ENCODE measurements around the gene TXNRD2.

The TXNRD2 gene

DNA sequence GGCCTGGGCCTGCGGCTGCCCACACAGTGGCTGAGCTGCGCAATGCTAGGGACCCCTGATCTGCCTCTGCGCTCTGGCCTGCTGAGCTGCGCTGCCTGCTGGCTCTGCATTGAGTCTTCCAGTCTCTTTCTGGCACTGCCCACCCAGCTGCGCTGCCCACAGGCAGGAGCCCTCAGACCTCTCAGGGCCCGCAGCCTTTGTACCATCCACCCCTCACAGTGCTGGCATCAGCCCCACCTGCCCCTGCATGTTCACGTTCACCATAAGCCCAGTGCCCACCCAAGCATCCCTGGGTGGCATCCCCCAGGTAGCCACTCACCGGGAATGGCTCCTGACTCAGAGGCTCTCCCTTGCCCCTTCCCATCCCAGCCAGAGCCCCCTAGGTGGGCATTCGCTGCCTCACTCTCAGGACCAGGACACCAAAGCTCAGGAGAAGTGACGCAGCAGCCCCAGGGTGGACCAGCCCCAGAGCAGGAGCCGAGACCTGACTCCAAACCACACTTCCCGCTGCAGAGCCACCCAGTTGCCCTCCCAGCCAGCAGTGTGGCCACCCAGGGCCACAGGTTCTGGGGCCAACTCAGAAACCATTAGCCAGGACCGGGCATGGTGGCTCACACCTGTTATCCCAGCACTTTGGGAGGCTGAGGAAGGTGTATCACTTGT, 21.8 kb downstream of the TXNRD2 start:
- no peak overlapping the region for H3K27ac ChIP-seq (ENCODE audit: low read length)
- ATAC-seq (ENCODE audit: insufficient read depth, low read depth) (no peak), DNase-seq (no peak)
- H3K36me3 ChIP-seq (ENCODE audit: insufficient read depth, low read length), result peaks cover 31% of the 10 kb centered on the region
- H3K4me3 ChIP-seq (ENCODE audit: low read depth in 1 of 2, low read length in 2 of 2), result no peak overlapping the region
- H2AFZ ChIP-seq (ENCODE audit: low read depth, low read length), result no peak overlapping the region
- no peaks in the 10 kb centered on the region for H3K79me2 ChIP-seq (ENCODE audit: insufficient read depth, low read length)
- no peak overlapping the region for H3K9ac ChIP-seq (ENCODE audit: low read depth, low read length)
- H3K9me3 ChIP-seq (ENCODE audit: insufficient read depth, low read length, severe bottlenecking), result no peaks in the 10 kb centered on the region
- H4K20me1 ChIP-seq (ENCODE audit: insufficient read depth, low read length), result no peaks in the 10 kb centered on the region; the same call in 1 of the 2 replicates
- no peak for TF ChIP-seq EZH2 (IDR thresholded peaks at IDR 0.05; ENCODE audit: borderline replicate concordance, low read depth, low read length, severe bottlenecking)
- no peaks in the 10 kb centered on the region for H3K27me3 ChIP-seq (ENCODE audit: insufficient read depth, low read length, poor library complexity)
- no peak overlapping the region for H3K4me2 ChIP-seq (ENCODE audit: insufficient read depth, low read length)
- H3K4me1 ChIP-seq (ENCODE audit: insufficient read depth, low read length), result no peaks in the 10 kb centered on the region

DNA sequence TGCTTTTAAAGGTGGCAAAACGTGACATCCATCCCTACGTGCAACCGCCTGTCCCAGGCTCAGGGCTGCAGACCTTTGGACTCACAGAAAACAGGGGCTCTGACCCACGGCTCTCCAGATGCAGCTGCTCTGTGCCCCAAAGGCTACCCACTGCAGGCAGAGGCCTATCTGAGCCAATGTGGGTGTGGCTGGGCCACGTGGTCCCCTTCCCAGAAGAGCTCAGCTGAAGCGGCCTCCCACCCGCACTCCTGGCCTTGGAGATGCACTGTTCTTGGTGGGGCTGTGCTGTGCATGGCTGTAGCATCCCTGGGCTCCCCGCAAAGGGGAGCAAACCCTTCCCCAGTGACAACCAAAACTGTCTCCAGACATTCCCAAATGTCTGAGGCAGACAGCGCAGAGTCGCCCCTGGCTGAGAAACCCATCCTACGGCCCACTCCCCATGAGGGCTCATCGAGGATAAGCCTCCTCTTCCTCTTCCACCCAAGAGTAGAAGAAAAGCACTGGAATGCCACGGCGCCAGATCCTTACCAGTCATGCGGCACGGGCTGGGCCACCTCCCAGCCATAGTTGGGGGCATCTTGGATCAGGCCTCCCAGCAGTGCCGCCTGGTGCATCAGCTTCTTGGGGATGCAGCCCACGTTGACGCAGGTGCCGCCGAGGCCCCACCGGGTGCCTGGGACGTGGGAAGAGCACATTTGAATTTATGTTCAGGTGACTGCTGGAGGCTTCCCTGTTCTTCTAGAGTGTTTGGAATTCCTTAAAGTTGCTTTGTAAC, 23.1 kb downstream of the TXNRD2 start:
- Histone ChIP-seq H3K4me2 (ENCODE audit: insufficient read depth, low read length) (no peak overlapping the region), H3K9ac (ENCODE audit: low read depth, low read length) (no peak overlapping the region), H3K36me3 (ENCODE audit: insufficient read depth, low read length) (peaks cover 44% of the 10 kb centered on the region), H2AFZ (ENCODE audit: low read depth, low read length) (no peak overlapping the region), H3K27me3 (ENCODE audit: insufficient read depth, low read length, poor library complexity) (no peaks in the 10 kb centered on the region), H3K4me3 (ENCODE audit: low read depth in 1 of 2, low read length in 2 of 2) (no peak overlapping the region), H4K20me1 (ENCODE audit: insufficient read depth, low read length) (no peaks in the 10 kb centered on the region; the same call in 1 of the 2 replicates), H3K27ac (ENCODE audit: low read length) (no peak overlapping the region), H3K79me2 (ENCODE audit: insufficient read depth, low read length) (no peaks in the 10 kb centered on the region), H3K9me3 (ENCODE audit: insufficient read depth, low read length, severe bottlenecking) (no peaks in the 10 kb centered on the region), H3K4me1 (ENCODE audit: insufficient read depth, low read length) (no peaks in the 10 kb centered on the region)
- no peak for TF ChIP-seq EZH2 (IDR thresholded peaks at IDR 0.05; ENCODE audit: borderline replicate concordance, low read depth, low read length, severe bottlenecking)
- TF ChIP-seq, protein P1, sequence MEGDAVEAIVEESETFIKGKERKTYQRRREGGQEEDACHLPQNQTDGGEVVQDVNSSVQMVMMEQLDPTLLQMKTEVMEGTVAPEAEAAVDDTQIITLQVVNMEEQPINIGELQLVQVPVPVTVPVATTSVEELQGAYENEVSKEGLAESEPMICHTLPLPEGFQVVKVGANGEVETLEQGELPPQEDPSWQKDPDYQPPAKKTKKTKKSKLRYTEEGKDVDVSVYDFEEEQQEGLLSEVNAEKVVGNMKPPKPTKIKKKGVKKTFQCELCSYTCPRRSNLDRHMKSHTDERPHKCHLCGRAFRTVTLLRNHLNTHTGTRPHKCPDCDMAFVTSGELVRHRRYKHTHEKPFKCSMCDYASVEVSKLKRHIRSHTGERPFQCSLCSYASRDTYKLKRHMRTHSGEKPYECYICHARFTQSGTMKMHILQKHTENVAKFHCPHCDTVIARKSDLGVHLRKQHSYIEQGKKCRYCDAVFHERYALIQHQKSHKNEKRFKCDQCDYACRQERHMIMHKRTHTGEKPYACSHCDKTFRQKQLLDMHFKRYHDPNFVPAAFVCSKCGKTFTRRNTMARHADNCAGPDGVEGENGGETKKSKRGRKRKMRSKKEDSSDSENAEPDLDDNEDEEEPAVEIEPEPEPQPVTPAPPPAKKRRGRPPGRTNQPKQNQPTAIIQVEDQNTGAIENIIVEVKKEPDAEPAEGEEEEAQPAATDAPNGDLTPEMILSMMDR (IDR thresholded peaks at IDR 0.05; ENCODE audit: borderline replicate concordance, extremely low read depth, low read length, poor library complexity, severe bottlenecking), result no peak
- no peak for ATAC-seq (ENCODE audit: insufficient read depth, low read depth)
- no peak for DNase-seq

DNA sequence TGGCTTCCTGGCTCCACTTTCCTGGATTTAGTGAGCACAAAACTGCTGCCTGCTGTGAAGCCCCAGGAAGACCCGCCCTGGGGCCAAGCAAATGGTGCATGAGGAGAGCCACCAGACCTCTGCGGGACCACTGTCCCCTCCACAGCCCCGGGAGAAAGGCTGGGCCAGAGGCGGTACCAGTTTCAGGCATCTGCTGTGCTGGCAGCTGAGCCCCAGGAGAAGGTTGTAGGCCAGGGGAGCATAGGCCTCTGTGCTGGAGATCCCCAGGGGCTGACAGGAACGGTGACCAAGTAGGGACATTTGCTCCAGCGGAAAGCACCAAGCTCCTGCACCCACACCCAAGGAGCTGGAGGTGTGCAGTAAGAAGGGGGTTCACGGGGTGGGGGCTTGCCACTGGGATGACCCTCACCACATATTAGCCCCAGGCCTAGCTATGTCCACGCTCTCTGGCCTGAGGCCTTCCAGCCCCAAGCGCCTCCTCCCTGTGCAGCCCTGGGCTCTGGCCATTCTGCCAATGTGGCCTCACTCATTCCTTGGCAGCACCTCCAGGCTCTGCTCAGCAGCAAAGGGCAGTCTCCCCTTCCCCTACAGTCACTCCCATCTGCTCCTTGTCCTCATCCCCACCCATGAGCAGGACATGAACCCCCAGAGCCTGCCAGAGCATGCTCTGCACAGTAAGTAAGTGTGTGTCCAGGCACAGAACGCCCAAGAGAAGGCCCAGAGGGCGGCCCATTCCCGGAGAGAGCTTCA, 24.1 kb downstream of the TXNRD2 start:
- Histone ChIP-seq H3K79me2 (ENCODE audit: insufficient read depth, low read length) (no peaks in the 10 kb centered on the region), H4K20me1 (ENCODE audit: insufficient read depth, low read length) (no peaks in the 10 kb centered on the region; the same call in 1 of the 2 replicates), H3K9me3 (ENCODE audit: insufficient read depth, low read length, severe bottlenecking) (no peaks in the 10 kb centered on the region), H3K4me2 (ENCODE audit: insufficient read depth, low read length) (no peak overlapping the region), H3K36me3 (ENCODE audit: insufficient read depth, low read length) (peaks cover 49% of the 10 kb centered on the region), H3K9ac (ENCODE audit: low read depth, low read length) (no peak overlapping the region), H2AFZ (ENCODE audit: low read depth, low read length) (no peak overlapping the region), H3K4me3 (ENCODE audit: low read depth in 1 of 2, low read length in 2 of 2) (no peak overlapping the region), H3K27me3 (ENCODE audit: insufficient read depth, low read length, poor library complexity) (no peaks in the 10 kb centered on the region), H3K27ac (ENCODE audit: low read length) (no peak overlapping the region), H3K4me1 (ENCODE audit: insufficient read depth, low read length) (no peaks in the 10 kb centered on the region)
- DNase-seq (no peak), ATAC-seq (ENCODE audit: insufficient read depth, low read depth) (no peak)
- TF ChIP-seq, protein P1 (IDR thresholded peaks at IDR 0.05; ENCODE audit: borderline replicate concordance, extremely low read depth, low read length, poor library complexity, severe bottlenecking), result no peak
- no peak for TF ChIP-seq EZH2 (IDR thresholded peaks at IDR 0.05; ENCODE audit: borderline replicate concordance, low read depth, low read length, severe bottlenecking)
